Stomach (tissue), 4 donors: Measurements from ENCODE around the gene CHRNG.

Experiments
- POLR2A ChIP-seq, 4 donors: fragments of 450-650 bp; IDR thresholded peaks; one replicate each; pipeline ENCODE4 v1.6.1; 2016; ENCODE audit warnings: antibody characterized with exemption in 4 of 4, control low read depth in 2 of 4, mild to moderate bottlenecking in 1 of 4, moderate library complexity in 1 of 4
- POLR2AphosphoS5 ChIP-seq, 3 donors: sonication (generic); formaldehyde crosslinking; IDR thresholded peaks; one replicate each; pipeline ENCODE4 v1.6.1; 2016; ENCODE audit warnings: antibody characterized with exemption in 3 of 3
- TF ChIP-seq, protein P1 (sequence below), 7 experiments: fragments of 450-650 bp in 4 of 7; fragments of 200-600 bp in 3 of 7; sonication (generic) in 3 of 7; IDR thresholded peaks; one replicate each; pipeline ENCODE4 v1.5.1; 2016 to 2019; ENCODE audit warnings: antibody characterized with exemption in 7 of 7, control low read depth in 2 of 7, mild to moderate bottlenecking in 1 of 7

DNA sequence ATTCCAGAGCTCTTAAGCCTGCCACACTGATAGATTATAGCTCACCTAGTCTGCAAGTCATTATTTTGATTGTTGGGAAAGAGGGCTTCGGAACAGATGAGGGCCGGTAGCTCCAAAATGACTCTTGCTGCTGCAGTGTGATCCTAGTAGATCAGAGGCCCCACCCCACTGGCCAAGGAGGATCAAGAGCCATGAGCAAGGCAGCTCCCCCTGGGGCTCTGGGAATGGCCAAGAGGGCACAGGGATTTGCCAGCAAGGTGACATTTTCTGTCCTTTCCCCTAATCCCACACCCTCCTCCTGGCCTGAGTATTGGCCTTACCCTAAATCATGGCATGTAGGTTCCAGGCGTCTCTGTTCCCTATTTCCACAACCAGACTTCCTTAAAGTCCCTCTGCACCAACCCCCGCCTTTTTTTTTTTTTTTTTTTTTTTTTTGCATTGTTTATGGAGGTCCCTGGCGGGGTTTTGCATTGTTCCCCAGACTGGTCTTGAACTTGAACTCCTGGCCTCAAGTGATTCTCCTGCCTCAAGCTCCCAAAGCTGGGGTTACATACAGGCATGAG is 47.5 kb downstream of the CHRNG start:
- TF ChIP-seq, protein P1, sequence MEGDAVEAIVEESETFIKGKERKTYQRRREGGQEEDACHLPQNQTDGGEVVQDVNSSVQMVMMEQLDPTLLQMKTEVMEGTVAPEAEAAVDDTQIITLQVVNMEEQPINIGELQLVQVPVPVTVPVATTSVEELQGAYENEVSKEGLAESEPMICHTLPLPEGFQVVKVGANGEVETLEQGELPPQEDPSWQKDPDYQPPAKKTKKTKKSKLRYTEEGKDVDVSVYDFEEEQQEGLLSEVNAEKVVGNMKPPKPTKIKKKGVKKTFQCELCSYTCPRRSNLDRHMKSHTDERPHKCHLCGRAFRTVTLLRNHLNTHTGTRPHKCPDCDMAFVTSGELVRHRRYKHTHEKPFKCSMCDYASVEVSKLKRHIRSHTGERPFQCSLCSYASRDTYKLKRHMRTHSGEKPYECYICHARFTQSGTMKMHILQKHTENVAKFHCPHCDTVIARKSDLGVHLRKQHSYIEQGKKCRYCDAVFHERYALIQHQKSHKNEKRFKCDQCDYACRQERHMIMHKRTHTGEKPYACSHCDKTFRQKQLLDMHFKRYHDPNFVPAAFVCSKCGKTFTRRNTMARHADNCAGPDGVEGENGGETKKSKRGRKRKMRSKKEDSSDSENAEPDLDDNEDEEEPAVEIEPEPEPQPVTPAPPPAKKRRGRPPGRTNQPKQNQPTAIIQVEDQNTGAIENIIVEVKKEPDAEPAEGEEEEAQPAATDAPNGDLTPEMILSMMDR (IDR thresholded peaks at IDR 0.05) = no peak
- TF ChIP-seq POLR2AphosphoS5 (IDR thresholded peaks at IDR 0.05) = no peak
- no peak for TF ChIP-seq POLR2A (IDR thresholded peaks at IDR 0.05)
